Suprapubic skin (tissue), 4 donors: ENCODE data around the gene RBPMS2. TPM values are rescaled to one million over a fixed set of nuclear protein-coding genes. Genes with fewer than 3 reads are reported as not detected.

Source experiments
- DNase-seq, 2 donors: peaks; one replicate each; pipeline ENCODE4 v3.0.0-alpha.2; 2019; ENCODE audit warnings: low spot score in 2 of 2
- H3K27ac ChIP-seq: fragments of 200-600 bp; sonication (generic); one replicate; pipeline ENCODE4 v1.5.1; 2019
- H3K27me3 ChIP-seq: fragments of 200-600 bp; sonication (generic); one replicate; pipeline ENCODE4 v1.5.1; 2019
- H3K36me3 ChIP-seq: fragments of 200-600 bp; sonication (generic); one replicate; pipeline ENCODE4 v1.5.1; 2019
- H3K4me1 ChIP-seq: fragments of 200-600 bp; sonication (generic); one replicate; pipeline ENCODE4 v1.5.1; 2019
- H3K4me3 ChIP-seq: fragments of 200-600 bp; sonication (generic); one replicate; pipeline ENCODE4 v1.5.1; 2019; ENCODE audit warnings: mild to moderate bottlenecking
- H3K9me3 ChIP-seq: fragments of 200-600 bp; sonication (generic); one replicate; pipeline ENCODE4 v1.5.1; 2019
- EP300 ChIP-seq: sonication (generic); formaldehyde crosslinking; IDR thresholded peaks from one replicate; pipeline ENCODE4 v1.6.1; 2017; ENCODE audit warnings: antibody characterized with exemption
- POLR2A ChIP-seq, 2 donors: fragments of 450-650 bp; IDR thresholded peaks; one replicate each; pipeline ENCODE4 v1.6.1; 2017; ENCODE audit warnings: antibody characterized with exemption in 2 of 2, mild to moderate bottlenecking in 2 of 2, moderate library complexity in 2 of 2
- POLR2AphosphoS5 ChIP-seq, 3 donors: sonication (generic); formaldehyde crosslinking; IDR thresholded peaks; one replicate each; pipeline ENCODE4 v1.6.1; 2017; ENCODE audit warnings: antibody characterized with exemption in 3 of 3
- WGBS: methylation state at CpG from one replicate; pipeline ENCODE4 v1.1.5; 2018; 5-methylcytosine and 5-hydroxymethylcytosine counted together
- total RNA-seq, 4 donors: library from RNA; depleted of rRNA; stranded (reverse); fragments of >200 nt; gene quantifications; one replicate each; pipeline ENCODE4 v1.1.0, GENCODE V29; 2016
- TF ChIP-seq, protein P1 (sequence below), 2 donors: fragments of 200-600 bp in 1 of 2; fragments of 450-650 bp in 1 of 2; sonication (generic) in 1 of 2; IDR thresholded peaks; one replicate each; pipeline ENCODE4 v1.5.1; 2016 to 2019; ENCODE audit warnings: antibody characterized with exemption in 2 of 2, mild to moderate bottlenecking in 1 of 2, moderate library complexity in 1 of 2

RBPMS2 gene
- total RNA-seq, 4 donors from 2014 or later, result 0.68 to 1.1 (median 0.79) TPM

DNA sequence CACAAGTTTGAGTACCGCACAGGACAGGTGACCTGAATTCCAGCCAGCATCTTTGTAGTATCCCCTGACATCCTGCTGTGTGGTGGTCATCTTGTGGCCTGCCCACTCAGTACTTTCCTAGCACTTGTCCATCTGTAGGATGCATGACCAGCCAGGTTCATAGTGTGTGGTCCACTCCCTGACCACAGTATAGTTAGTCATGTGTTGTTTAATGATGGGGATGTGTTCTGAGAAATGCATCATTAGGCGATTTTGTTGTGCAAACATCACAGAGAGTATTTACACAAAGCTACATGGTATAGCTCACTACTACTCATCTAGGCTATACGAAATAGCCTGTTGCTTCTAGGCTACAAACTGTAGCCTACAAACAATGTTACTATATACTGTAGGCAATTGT lies 16.9 kb upstream of the RBPMS2 start:
- no peak for TF ChIP-seq POLR2A (IDR thresholded peaks at IDR 0.05)
- TF ChIP-seq, protein P1, sequence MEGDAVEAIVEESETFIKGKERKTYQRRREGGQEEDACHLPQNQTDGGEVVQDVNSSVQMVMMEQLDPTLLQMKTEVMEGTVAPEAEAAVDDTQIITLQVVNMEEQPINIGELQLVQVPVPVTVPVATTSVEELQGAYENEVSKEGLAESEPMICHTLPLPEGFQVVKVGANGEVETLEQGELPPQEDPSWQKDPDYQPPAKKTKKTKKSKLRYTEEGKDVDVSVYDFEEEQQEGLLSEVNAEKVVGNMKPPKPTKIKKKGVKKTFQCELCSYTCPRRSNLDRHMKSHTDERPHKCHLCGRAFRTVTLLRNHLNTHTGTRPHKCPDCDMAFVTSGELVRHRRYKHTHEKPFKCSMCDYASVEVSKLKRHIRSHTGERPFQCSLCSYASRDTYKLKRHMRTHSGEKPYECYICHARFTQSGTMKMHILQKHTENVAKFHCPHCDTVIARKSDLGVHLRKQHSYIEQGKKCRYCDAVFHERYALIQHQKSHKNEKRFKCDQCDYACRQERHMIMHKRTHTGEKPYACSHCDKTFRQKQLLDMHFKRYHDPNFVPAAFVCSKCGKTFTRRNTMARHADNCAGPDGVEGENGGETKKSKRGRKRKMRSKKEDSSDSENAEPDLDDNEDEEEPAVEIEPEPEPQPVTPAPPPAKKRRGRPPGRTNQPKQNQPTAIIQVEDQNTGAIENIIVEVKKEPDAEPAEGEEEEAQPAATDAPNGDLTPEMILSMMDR (IDR thresholded peaks at IDR 0.05), result no peak
- TF ChIP-seq EP300, result no peak
- no peak for TF ChIP-seq POLR2AphosphoS5 (IDR thresholded peaks at IDR 0.05)
- H3K27ac ChIP-seq, result no peak overlapping the region
- no peaks in the 10 kb centered on the region for H3K9me3 ChIP-seq
- H3K4me3 ChIP-seq, result no peak overlapping the region
- H3K36me3 ChIP-seq, result no peaks in the 10 kb centered on the region
- no peaks in the 10 kb centered on the region for H3K27me3 ChIP-seq
- DNase-seq, result no peak
- no peaks in the 10 kb centered on the region for H3K4me1 ChIP-seq
- WGBS, result 96% methylated on average over 3 of the region's 3 CpGs

DNA sequence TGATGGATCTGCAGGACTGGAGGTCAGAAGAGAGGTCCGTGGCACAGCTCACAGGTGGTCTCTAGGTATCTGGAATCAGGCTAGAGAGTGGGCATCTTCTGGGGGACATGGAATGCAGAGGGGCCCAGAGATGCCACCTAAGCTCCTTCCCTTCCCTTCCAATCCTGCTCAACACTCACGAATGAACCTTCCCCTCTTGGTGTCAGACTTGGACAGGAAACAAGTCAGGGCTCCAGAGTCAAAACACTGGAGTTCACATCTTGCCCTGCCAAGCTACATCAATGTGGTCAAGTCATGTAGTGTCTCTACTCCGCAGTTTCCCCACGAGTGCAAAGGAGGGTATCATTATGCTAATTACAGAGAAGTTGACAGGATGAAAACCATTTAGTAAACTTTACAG lies 16.0 kb upstream of the RBPMS2 start:
- TF ChIP-seq POLR2AphosphoS5 (IDR thresholded peaks at IDR 0.05) (no peak), POLR2A (IDR thresholded peaks at IDR 0.05) (no peak), EP300 (no peak)
- TF ChIP-seq, protein P1 (IDR thresholded peaks at IDR 0.05), result no peak
- no peak for DNase-seq
- WGBS, result 43% methylated on average over 4 of the region's 4 CpGs
- H3K9me3 ChIP-seq, result no peaks in the 10 kb centered on the region
- no peak overlapping the region for H3K27ac ChIP-seq
- no peaks in the 10 kb centered on the region for H3K4me1 ChIP-seq
- H3K27me3 ChIP-seq, result no peaks in the 10 kb centered on the region
- no peaks in the 10 kb centered on the region for H3K36me3 ChIP-seq
- H3K4me3 ChIP-seq, result no peak overlapping the region

DNA sequence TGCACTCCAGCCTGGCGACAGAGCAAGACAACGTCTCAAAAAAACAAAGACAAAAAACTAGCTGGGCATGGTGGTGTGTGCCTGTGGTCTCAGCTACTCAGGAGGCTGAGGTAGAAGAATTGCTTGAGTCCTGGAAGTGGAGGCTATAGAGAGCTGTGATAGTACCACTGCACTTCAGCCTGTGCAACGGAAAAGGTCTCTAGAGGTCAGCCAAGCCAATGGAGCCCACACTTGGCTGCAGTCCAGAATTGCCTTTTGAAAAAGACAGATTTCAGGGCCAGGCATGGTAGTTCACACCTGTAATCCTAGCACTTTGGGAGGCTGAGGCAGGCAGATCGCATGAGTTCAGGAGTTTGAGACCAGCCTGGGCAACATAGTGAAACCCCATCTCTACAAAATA lies 8.4 kb upstream of the RBPMS2 start:
- 91% methylated on average over 4 of the region's 4 CpGs for WGBS
- H3K4me3 ChIP-seq, result no peak overlapping the region
- H3K9me3 ChIP-seq, result no peaks in the 10 kb centered on the region
- H3K27me3 ChIP-seq, result no peaks in the 10 kb centered on the region
- H3K27ac ChIP-seq, result no peak overlapping the region
- H3K4me1 ChIP-seq, result no peaks in the 10 kb centered on the region
- DNase-seq, result no peak
- no peak for TF ChIP-seq POLR2A (IDR thresholded peaks at IDR 0.05)
- TF ChIP-seq, protein P1 (IDR thresholded peaks at IDR 0.05), result no peak
- TF ChIP-seq POLR2AphosphoS5 (IDR thresholded peaks at IDR 0.05), result no peak
- TF ChIP-seq EP300, result no peak
- H3K36me3 ChIP-seq, result no peaks in the 10 kb centered on the region

DNA sequence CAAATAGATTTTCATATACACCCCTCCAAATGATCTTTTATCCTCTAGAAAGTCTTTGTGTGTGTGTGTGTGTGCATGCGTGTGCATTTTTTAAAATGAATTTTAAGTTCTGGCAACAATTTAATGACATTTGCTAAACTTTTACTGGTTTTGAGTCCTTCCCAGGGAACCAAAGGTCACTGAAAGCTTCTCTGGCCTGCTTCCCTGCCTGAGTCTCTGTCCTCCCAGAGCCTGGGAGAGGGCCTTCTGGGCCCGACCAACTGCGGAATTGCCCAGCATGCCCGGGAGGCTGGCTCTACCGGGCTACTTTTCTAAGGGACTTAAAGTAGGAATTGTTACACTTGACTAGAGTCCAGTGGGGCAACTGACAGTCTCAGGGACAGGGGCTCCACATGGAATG lies 7.4 kb upstream of the RBPMS2 start:
- DNase-seq, result no peak
- Histone ChIP-seq H3K27ac (no peak overlapping the region), H3K9me3 (no peaks in the 10 kb centered on the region), H3K27me3 (no peaks in the 10 kb centered on the region), H3K36me3 (no peaks in the 10 kb centered on the region), H3K4me3 (no peak overlapping the region), H3K4me1 (no peaks in the 10 kb centered on the region)
- WGBS, result 72% methylated on average over 5 of the region's 5 CpGs
- no peak for TF ChIP-seq EP300
- TF ChIP-seq, protein P1 (IDR thresholded peaks at IDR 0.05), result no peak
- TF ChIP-seq POLR2AphosphoS5 (IDR thresholded peaks at IDR 0.05), result no peak
- no peak for TF ChIP-seq POLR2A (IDR thresholded peaks at IDR 0.05)

DNA sequence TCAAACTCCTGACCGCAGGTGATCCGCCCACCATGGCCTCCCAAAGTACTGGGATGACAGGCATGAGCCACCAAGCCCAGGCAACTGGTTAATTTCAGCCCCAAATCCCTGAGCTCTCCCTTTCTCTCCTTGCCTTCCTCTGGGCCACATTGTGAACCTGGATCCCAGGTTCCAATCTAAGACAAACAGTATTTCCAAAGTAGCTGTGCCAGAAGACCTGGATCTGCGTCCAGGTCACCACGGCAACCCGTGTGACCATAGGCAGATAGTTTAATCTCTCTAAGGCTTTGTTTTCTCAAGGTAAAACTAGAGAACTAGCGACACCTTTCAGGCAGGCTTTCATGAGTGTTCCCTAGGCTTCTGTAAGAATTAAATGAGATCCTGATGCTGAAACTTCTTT lies 5.9 kb upstream of the RBPMS2 start:
- TF ChIP-seq EP300, result no peak
- TF ChIP-seq, protein P1 (IDR thresholded peaks at IDR 0.05), result no peak
- no peak for TF ChIP-seq POLR2AphosphoS5 (IDR thresholded peaks at IDR 0.05)
- TF ChIP-seq POLR2A (IDR thresholded peaks at IDR 0.05), result no peak
- H3K27me3 ChIP-seq, result no peaks in the 10 kb centered on the region
- H3K4me1 ChIP-seq, result no peaks in the 10 kb centered on the region
- H3K36me3 ChIP-seq, result no peaks in the 10 kb centered on the region
- no peak for DNase-seq
- WGBS, result 79% methylated on average over 6 of the region's 6 CpGs
- H3K9me3 ChIP-seq, result no peaks in the 10 kb centered on the region
- H3K4me3 ChIP-seq, result no peak overlapping the region
- no peak overlapping the region for H3K27ac ChIP-seq
